HuH-7 (cell line): Measurements from ENCODE around the gene LCP1.

Source experiments
- DNase-seq: peaks from one replicate; pipeline ENCODE4 v3.0.0; 2011; ENCODE audit warnings: low spot score

LCP1 gene

DNA sequence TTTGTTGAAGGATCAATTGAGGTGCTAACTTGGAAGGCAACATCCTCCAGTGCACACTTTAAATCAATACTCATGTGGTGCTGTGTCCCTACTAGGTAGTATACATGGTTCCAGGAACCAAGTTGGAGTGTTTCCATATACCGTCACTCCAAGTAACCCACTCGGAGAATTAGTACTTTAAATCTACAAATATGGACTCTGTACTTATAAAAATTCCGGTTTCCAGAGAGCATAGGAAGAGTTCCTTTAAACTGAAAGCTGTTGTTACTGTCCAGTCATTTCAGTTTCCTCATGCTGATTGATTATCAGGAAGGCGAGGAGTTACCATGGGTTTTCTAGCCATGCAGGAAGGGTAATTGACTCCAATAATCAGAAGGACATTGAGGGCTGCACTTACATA lies 84.3 kb downstream of the LCP1 start:
- no peak for DNase-seq

DNA sequence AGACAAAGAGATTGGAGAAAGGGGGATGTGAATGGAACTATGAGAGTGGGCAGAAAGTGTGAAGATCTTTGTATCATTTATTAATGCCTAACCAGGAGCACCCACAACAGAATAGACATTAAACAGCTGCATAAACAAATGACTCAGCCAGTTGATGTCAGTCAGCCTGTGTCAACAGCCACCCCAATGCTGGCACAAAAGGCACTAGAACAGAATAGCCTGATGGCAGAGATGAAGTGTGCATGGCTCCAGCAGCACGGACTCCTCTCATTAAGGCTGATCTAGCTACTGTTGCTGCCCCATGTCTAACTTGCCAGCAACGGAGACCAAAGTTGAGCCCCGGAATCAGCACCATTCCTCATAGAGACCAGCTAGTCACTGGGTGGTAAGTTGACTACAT lies 85.0 kb downstream of the LCP1 start:
- DNase-seq = no peak

DNA sequence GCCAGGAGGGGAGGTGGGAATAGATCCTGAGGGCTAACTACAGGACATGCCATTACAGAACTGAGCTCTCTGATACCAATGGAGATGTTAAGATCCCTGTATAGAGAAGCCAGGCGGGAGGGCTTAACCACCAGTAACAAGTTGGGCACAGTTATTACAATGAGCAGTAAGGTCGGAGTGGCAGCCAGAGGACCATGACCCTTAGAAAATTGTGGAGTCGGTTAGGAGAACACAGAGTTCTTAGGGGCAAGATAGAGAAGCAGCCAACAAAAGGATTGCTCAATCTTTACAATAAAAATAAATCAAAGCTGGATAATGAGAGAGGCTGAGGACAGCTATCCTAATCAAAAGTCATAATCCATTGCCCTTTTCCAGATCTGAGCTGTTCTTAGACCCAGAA lies 87.5 kb downstream of the LCP1 start:
- DNase-seq = no peak

DNA sequence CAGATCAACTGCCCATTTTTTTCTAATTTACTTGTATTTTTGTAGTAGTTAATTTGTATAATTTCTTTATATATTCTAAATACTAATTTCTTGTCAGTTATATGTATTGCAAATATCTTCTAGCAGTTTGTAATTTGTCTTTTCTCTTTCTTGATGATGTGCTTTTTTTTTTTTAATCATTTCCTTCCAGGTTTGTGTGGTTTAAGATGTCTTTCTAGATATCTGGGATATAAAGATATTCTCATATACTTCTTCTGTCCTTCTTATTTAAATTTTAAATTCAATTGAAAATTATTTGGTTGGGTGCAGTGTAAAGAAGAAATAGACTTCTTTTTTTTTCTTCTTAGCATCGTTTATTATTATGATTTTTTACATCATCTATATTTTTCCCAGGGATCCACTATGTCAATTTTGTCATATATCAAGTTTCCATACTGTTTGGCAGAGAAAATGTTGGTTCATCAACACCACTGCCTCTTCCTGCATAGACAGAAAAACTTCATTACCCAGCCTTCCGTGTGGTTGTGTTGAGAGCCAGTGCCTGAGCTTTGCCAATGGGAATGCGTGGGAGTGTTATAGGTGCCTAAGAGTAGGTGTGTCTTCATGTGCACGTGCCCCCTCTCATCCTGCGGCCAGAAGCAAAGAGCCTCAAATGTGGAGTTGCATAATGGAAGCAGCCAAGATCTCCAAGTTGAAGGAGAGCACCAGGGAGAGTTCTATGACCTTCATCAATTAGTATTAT lies 93.0 kb downstream of the LCP1 start:
- DNase-seq = no peak

DNA sequence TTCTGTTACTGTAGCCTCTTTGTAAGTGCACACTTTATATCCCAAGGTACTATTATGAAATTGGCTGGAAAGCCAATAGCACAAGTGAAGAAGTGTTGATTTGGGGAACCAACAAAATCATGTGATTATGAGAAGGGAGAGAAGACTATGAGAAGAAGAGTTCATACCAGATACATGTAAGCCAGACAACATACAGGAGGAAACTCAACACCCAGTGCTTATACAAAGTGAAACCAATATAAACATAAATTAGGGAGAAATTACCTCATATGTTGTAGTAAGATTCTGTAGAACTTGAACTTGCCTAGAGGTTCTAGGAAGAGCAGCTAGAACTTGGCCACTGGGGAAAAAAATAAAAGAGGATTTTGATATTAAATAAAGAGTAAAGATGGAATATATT lies 94.5 kb downstream of the LCP1 start:
- no peak for DNase-seq

DNA sequence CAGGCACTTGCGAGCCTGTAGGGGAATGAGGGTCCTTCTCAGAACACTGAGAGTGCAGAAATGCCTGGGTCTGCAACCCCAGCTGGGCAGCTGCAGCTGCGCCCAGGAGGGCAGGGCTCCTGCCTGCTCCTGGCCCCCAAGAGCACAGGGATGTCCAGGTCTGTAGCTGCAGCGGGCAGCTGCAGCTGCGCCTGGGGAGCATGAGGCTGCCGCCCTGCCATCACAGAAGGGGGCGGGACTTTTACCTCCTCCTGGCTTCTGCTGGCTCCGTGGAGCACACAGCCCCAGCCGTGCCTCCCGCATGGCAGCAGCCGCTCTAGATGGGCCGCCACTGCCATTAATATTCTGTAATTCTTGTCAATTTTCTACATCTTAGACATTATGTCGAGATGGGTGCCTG lies 95.0 kb downstream of the LCP1 start:
- no peak for DNase-seq

DNA sequence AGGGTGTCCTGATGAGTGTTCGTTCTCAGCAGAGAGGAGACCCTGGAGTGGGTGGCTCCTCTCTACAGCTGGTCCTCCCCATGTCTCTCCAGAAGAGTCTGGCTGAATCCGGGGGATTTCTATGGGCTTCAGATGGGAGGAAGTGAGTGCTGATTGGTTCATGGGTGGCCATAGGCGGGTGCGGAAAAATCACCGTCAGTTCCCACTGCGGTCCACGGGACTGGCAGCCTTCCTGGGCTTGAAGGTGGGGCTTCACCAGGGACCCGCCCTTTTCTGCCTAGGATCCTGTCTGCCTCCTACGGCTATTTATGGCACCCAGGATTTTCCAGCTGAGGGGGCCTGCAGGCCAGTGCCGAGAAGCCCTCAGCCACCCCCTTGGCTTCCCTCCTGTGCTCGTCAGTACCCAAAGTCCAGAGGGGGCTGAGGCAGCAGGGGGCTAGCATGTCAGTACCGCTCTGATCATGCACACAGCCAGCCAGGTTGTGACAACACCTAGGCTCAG lies 95.5 kb downstream of the LCP1 start:
- no peak for DNase-seq

DNA sequence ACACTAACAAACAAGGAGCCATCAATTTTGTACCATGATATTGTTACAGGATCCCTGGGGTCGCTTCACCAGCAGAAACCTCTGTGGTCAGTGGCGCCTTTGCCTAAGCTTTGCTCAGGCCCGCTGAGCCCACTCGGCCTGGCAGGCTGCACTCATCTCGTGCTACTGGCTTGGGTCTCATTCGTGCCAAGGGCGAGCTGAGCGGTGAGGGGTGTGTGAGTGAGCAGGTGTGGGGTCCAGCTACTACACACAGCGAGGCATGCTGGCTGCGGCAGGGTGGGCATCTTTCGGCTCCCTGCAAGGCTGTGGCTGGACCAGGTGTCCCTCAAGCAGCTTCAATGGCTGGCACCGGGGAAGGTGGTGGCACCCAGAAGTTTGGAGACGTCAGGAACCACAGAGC lies 96.2 kb downstream of the LCP1 start:
- DNase-seq = no peak

DNA sequence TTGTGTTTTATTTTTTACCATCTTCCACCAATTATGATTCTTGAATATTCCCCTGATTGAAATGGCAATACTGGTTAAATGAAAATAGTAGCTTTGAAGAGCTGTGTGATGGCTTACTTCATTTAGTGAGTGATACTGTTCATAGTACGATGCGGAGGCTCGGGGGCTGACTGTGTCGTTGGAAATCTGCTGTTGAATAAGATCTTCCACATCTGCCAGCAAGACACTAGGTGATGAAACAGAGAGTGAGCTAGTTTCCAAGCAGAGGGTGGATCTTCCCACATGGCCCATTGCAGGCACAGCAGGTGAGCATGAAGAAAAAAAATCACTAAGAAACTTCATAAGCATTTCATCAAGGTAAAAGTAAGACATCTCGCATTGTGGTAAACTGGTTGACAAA lies 99.7 kb downstream of the LCP1 start:
- DNase-seq = no peak

DNA sequence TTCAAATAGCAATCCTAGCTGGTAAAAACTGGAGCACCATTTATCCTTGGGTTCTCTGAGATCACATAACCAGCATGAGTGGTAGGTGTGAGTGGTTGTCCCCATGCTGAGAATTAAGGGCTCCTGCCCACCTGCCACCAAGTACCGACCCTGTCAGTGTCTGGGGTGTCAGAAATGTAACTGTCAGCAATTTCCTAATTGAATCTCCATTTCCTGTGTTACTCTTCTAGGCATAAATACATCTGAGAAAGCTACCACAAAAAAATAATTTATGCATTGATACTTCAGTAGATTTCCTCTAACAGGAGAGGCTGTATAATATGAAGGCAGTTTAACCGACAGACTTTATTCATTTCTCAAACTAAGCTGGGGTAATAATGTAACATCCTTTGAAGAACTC lies 102.2 kb downstream of the LCP1 start:
- no peak for DNase-seq

DNA sequence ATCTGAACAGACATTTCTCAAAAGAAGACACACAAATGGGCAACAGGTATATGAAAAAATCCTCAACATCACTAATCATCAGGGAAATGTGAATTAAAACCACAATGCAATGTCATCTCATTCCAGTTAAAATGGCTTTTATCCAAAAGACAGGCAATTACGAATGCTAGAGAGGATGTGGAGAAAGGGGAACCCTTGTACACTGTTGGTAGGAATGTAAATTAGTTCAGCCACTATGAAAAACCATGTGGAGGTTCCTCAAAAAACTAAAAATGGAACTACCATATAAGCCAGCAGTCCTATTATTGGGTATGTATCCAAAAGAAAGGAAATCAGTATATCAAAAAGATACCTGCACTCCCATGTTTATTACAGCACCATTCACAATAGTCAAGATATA lies 104.7 kb downstream of the LCP1 start:
- no peak for DNase-seq

DNA sequence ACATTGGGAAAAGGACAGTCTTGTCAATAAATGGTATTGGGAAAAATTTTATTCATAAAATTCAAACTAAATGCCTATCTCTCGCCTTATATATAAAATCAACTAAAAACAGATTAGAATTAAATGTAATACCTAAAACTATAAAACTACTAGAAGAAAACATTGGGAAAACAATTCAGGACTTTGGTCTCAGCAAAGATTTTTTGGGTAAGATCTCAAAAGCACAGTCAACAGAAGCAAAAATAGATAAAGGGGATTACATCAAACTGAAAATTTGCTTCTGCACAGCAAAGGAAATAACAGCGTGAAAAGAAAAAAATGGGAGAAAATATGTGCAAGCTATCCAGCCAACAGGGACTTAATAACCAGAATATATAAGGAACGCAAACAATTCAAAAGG lies 105.2 kb downstream of the LCP1 start:
- DNase-seq = no peak
